Gastroesophageal sphincter (tissue), 4 donors: ENCODE data around the gene UST. TPM values are rescaled to one million over a fixed set of nuclear protein-coding genes. Genes with fewer than 3 reads are reported as not detected.

Experiments
- ATAC-seq: fragments of 150-250 bp; one replicate; pipeline ENCODE4 v1.9.1; 2016; ENCODE audit warnings: mild to moderate bottlenecking, moderate library complexity
- H3K27ac ChIP-seq, 4 donors: fragments of 200-600 bp; sonication (generic) in 3 of 4; 1 replicate in 3 of 4; 2 replicates in 1 of 4; pipeline ENCODE4 v1.5.1; 2016 to 2019
- H3K27me3 ChIP-seq: fragments of 200-600 bp; sonication (generic); one replicate; pipeline ENCODE4 v1.5.1; 2019
- H3K36me3 ChIP-seq, 2 donors: fragments of 200-600 bp; sonication (generic); one replicate each; pipeline ENCODE4 v1.5.1; 2019; ENCODE audit warnings: control low read depth in 1 of 2
- H3K4me1 ChIP-seq, 3 donors: fragments of 200-600 bp; sonication (generic); 1 replicate in 2 of 3; 2 replicates in 1 of 3; pipeline ENCODE4 v1.5.1; 2016 to 2019; ENCODE audit warnings: control low read depth in 2 of 3
- H3K4me3 ChIP-seq, 2 donors: fragments of 200-600 bp; sonication (generic); one replicate each; pipeline ENCODE4 v1.5.1; 2019; ENCODE audit warnings: mild to moderate bottlenecking in 1 of 2, moderate library complexity in 1 of 2
- H3K9me3 ChIP-seq, 3 donors: fragments of 200-600 bp; sonication (generic); one replicate each; pipeline ENCODE4 v1.5.1; 2017 to 2019; ENCODE audit warnings: control low read depth in 2 of 3
- CTCF ChIP-seq, 4 experiments: fragments of 200-600 bp in 2 of 4; fragments of 450-650 bp in 2 of 4; sonication (generic) in 1 of 4; IDR thresholded peaks; one replicate each; pipeline ENCODE4 v1.5.1; 2017 to 2019; ENCODE audit warnings: antibody characterized with exemption in 4 of 4, mild to moderate bottlenecking in 2 of 4, moderate library complexity in 2 of 4
- EP300 ChIP-seq: sonication (generic); formaldehyde crosslinking; IDR thresholded peaks from one replicate; pipeline ENCODE4 v1.6.1; 2017; ENCODE audit warnings: antibody characterized with exemption, mild to moderate bottlenecking
- POLR2A ChIP-seq, 2 donors: fragments of 450-650 bp; IDR thresholded peaks; one replicate each; pipeline ENCODE4 v1.6.1; 2017; ENCODE audit warnings: antibody characterized with exemption in 2 of 2, mild to moderate bottlenecking in 2 of 2, moderate library complexity in 1 of 2
- POLR2AphosphoS5 ChIP-seq: sonication (generic); formaldehyde crosslinking; IDR thresholded peaks from one replicate; pipeline ENCODE4 v1.6.1; 2017; ENCODE audit warnings: antibody characterized with exemption
- WGBS, 2 donors: methylation state at CpG; one replicate each; pipeline ENCODE4 v1.1.5; 2018; ENCODE audit warnings: low coverage in 1 of 2; 5-methylcytosine and 5-hydroxymethylcytosine counted together
- total RNA-seq, 4 donors: library from RNA; depleted of rRNA; stranded (reverse); fragments of >200 nt; gene quantifications; one replicate each; pipeline ENCODE4 v1.1.0, GENCODE V29; 2016

The UST gene
- total RNA-seq, 4 donors from 2014 or later, result 17.4 to 48.1 (median 32.4) TPM

DNA sequence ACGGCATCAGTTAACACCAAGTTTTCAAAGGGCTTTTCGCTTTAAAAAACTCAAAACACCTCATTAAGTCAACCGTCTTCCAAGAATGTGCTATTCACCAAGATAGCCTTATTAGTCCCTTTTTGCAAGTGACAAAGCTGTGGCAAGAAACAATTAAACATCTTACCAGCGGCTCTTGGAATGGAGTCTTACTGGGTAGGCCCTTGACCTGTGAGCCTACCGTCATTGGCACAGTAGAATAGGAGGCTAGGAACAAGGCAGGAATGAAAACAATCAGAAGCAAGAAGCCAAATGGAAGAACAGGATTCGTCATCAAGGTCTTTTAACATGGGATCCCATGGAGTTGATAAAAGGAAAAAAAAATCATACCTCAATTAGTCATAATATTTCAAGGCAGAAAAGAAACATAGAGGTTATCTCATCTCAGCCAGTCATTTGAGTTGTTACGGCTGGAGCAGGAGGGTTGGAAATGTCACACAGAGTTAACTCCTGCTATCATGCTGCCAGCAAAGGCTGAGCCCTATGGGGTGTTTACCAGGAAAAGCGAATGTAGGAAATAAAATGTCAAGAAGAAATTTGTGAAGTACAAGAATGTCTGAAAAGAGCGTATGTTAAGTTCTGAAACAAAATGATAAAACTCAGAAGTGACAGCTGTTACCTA, 236.4 kb downstream of the UST start:
- no peak for ATAC-seq
- 88 to 90% methylated on average over 9 of the region's 9 CpGs for WGBS, 2 donors

GRCh38 chr6:148983966-148984365, 237.1 kb downstream of the UST start:
- H3K27me3 ChIP-seq, result no peaks in the 10 kb centered on the region
- ATAC-seq, result no peak
- H3K27ac ChIP-seq, result no peak overlapping the region
- H3K4me1 ChIP-seq, result peaks cover 0 to 6% (median 3%) of the 10 kb centered on the region in 3 donors
- no peaks in the 10 kb centered on the region for H3K36me3 ChIP-seq
- no peak for TF ChIP-seq POLR2A (IDR thresholded peaks at IDR 0.05)
- TF ChIP-seq EP300, result no peak
- no peak for TF ChIP-seq CTCF (IDR thresholded peaks at IDR 0.05)
- no peak for TF ChIP-seq POLR2AphosphoS5
- no peaks in the 10 kb centered on the region for H3K9me3 ChIP-seq
- 70 to 75% methylated on average over 2 of the region's 2 CpGs for WGBS, 2 donors
- no peak overlapping the region for H3K4me3 ChIP-seq

More for the DNA sequence above, 236.4 kb downstream of the UST start:
- Histone ChIP-seq H3K27ac (no peak overlapping the region), H3K27me3 (no peaks in the 10 kb centered on the region), H3K4me1 (peaks cover 0 to 6% (median 3%) of the 10 kb centered on the region in 3 donors), H3K9me3 (no peaks in the 10 kb centered on the region), H3K36me3 (no peaks in the 10 kb centered on the region), H3K4me3 (no peak overlapping the region)
- TF ChIP-seq CTCF (IDR thresholded peaks at IDR 0.05) (no peak), POLR2AphosphoS5 (no peak), EP300 (no peak), POLR2A (IDR thresholded peaks at IDR 0.05) (no peak)

GRCh38 chr6:148984531-148985056, 237.8 kb downstream of the UST start:
- no peak for ATAC-seq
- no peak overlapping the region for H3K27ac ChIP-seq
- H3K9me3 ChIP-seq, result no peaks in the 10 kb centered on the region
- 53 to 59% methylated on average over 4 of the region's 4 CpGs for WGBS, 2 donors
- TF ChIP-seq POLR2AphosphoS5 (no peak), EP300 (no peak), CTCF (IDR thresholded peaks at IDR 0.05) (no peak), POLR2A (IDR thresholded peaks at IDR 0.05) (no peak)
- H3K27me3 ChIP-seq, result no peaks in the 10 kb centered on the region
- no peaks in the 10 kb centered on the region for H3K36me3 ChIP-seq
- H3K4me1 ChIP-seq, result peaks cover 0 to 12% (median 3%) of the 10 kb centered on the region in 3 donors
- no peak overlapping the region for H3K4me3 ChIP-seq

DNA sequence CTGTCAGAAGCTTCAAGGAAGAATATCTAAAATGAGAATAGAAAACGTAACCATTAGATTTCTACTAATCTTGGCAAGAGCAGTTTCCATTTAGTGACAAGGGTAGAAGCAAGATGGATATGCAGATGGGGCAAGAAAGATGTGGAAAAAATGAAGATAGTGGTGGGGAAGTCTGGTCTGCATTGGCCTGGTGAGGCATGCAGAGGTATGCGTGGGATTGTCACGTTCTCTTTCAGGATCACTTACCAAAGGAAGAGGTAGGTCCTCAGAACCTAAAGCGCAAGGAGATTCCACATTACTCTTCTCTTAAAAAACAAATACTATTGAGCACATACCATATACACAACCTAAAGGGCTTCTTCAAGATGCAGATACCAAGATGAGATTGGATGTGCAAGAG, 238.7 kb downstream of the UST start:
- H3K27ac ChIP-seq, result no peak overlapping the region
- WGBS, 2 donors, result 96 to 100% methylated on average over 4 of the region's 4 CpGs

More for the DNA sequence above, 238.7 kb downstream of the UST start:
- no peaks in the 10 kb centered on the region for H3K9me3 ChIP-seq
- H3K27me3 ChIP-seq, result no peaks in the 10 kb centered on the region
- no peaks in the 10 kb centered on the region for H3K36me3 ChIP-seq
- no peak for ATAC-seq
- peaks cover 0 to 12% (median 3%) of the 10 kb centered on the region in 3 donors for H3K4me1 ChIP-seq
- H3K4me3 ChIP-seq, result no peak overlapping the region
- no peak for TF ChIP-seq EP300
- TF ChIP-seq CTCF (IDR thresholded peaks at IDR 0.05), result no peak
- TF ChIP-seq POLR2A (IDR thresholded peaks at IDR 0.05), result no peak
- no peak for TF ChIP-seq POLR2AphosphoS5
